Endothelial cell of umbilical vein (primary cell): Measurements from ENCODE around the gene TMEM269. TPM values are rescaled to one million over a fixed set of nuclear protein-coding genes. Genes with fewer than 3 reads are reported as not detected.
A peak's percentile ranks its signal among the peaks of the same experiment; 100 is the strongest.

Source experiments
- BruUV-seq: library from RNA; stranded (reverse); fragments of 400-500 nt; replicated peaks from 2 replicates; lab custom pipeline; 2021; lab: Mats Ljungman, UMichigan
- CTCF ChIA-PET: fragments of 300-600, 350-600 bp; sonication (Branson Sonifier 250); formaldehyde crosslinking; loops from one replicate; lab custom pipeline; 2021; ENCODE audit warnings: antibody characterized with exemption, inconsistent platforms; lab: Charles Lee
- POLR2A ChIA-PET: fragments of 300-600, 350-600 bp; sonication (Branson Sonifier 250); formaldehyde crosslinking; loops from one replicate; lab custom pipeline; 2021; ENCODE audit warnings: antibody characterized with exemption, inconsistent platforms; lab: Charles Lee
- DNase-seq: peaks from one replicate; pipeline ENCODE4 v3.0.0-alpha.2; 2011; ENCODE audit warnings: low read depth, low spot score
- FAIRE-seq: peaks from 2 replicates; lab custom pipeline; 2011; peaks lifted over from hg19 to GRCh38; lab: Jason Lieb, UNC
- H2AFZ ChIP-seq: 2 replicates; pipeline ENCODE4 v1.6.0; 2012; ENCODE audit warnings: low read depth, low read length, control low read depth, inconsistent platforms
- H3K27ac ChIP-seq: 2 replicates; pipeline ENCODE4 v1.5.1; 2011; ENCODE audit warnings: low read depth, mild to moderate bottlenecking, control low read depth, low read length, moderate library complexity; ENCODE audit not compliant: insufficient read depth
- H3K27me3 ChIP-seq, 2 experiments: 2 replicates each; pipeline versions ENCODE4 v1.6.0 to v1.6.1; 2011; ENCODE audit warnings: low read length in 2 of 2, mixed read lengths in 1 of 2; ENCODE audit not compliant: control insufficient read depth in 2 of 2, insufficient read depth in 2 of 2
- H3K36me3 ChIP-seq, 2 experiments: 2 replicates in 1 of 2; 3 replicates in 1 of 2; pipeline ENCODE4 v1.5.1; 2011; ENCODE audit warnings: low read length in 2 of 2, mild to moderate bottlenecking in 1 of 2, moderate library complexity in 1 of 2; ENCODE audit not compliant: control insufficient read depth in 2 of 2, insufficient read depth in 2 of 2; ENCODE audit errors: extremely low read depth in 1 of 2
- H3K4me1 ChIP-seq: 3 replicates; pipeline ENCODE4 v1.5.1; 2011; ENCODE audit warnings: mild to moderate bottlenecking, low read length; ENCODE audit not compliant: control insufficient read depth, insufficient read depth; ENCODE audit errors: extremely low read depth
- H3K4me2 ChIP-seq: 2 replicates; pipeline ENCODE4 v1.6.1; 2011; ENCODE audit warnings: low read length, control low read depth, mixed read lengths; ENCODE audit not compliant: insufficient read depth
- H3K4me3 ChIP-seq, 3 experiments: fragments of 200-600 bp in 1 of 3; sonication (generic), shearing (Covaris generic) in 1 of 3; replicated peaks in 1 of 3; 2 replicates each; pipeline ENCODE4 v1.5.1; 2011 to 2016; ENCODE audit warnings: control low read depth in 3 of 3, low read length in 3 of 3, mild to moderate bottlenecking in 2 of 3, inconsistent platforms in 1 of 3, low read depth in 1 of 3, moderate library complexity in 1 of 3; ENCODE audit not compliant: insufficient read depth in 1 of 3
- H3K79me2 ChIP-seq: 2 replicates; pipeline ENCODE4 v1.6.0; 2012; ENCODE audit warnings: low read length, inconsistent platforms; ENCODE audit not compliant: control insufficient read depth, insufficient read depth
- H3K9ac ChIP-seq: replicated peaks from 2 replicates; pipeline ENCODE3; 2011; ENCODE audit warnings: low read length, control low read depth; ENCODE audit not compliant: insufficient read depth; ENCODE audit errors: extremely low read depth
- H3K9me1 ChIP-seq: replicated peaks from 3 replicates; pipeline ENCODE4 v1.6.0; 2011; ENCODE audit warnings: mild to moderate bottlenecking, low read length; ENCODE audit not compliant: control insufficient read depth, insufficient read depth; ENCODE audit errors: extremely low read depth
- H3K9me3 ChIP-seq: replicated peaks from 2 replicates; pipeline ENCODE4 v1.5.1; 2012; ENCODE audit warnings: low read length, inconsistent platforms; ENCODE audit not compliant: control insufficient read depth, insufficient read depth
- H4K20me1 ChIP-seq: replicated peaks from 2 replicates; pipeline ENCODE3; 2011; ENCODE audit warnings: mild to moderate bottlenecking, low read length; ENCODE audit not compliant: control insufficient read depth, insufficient read depth; ENCODE audit errors: extremely low read depth
- EZH2 ChIP-seq: IDR thresholded peaks from 2 replicates; pipeline ENCODE4 v1.6.1; 2012; ENCODE audit warnings: borderline replicate concordance, low read depth, mild to moderate bottlenecking, moderate library complexity, low read length, inconsistent platforms; ENCODE audit not compliant: severe bottlenecking
- FOS ChIP-seq: IDR thresholded peaks from 2 replicates; pipeline ENCODE4 v1.6.1; 2011; ENCODE audit warnings: mild to moderate bottlenecking, low read length, moderate library complexity, borderline replicate concordance; ENCODE audit not compliant: insufficient read depth
- GATA2 ChIP-seq: IDR thresholded peaks from 2 replicates; pipeline ENCODE4 v1.7.0; 2011; ENCODE audit warnings: low read depth, mild to moderate bottlenecking, moderate library complexity, mixed read lengths, low read length; ENCODE audit not compliant: insufficient read length, insufficient read depth
- JUN ChIP-seq: IDR thresholded peaks from 2 replicates; pipeline ENCODE4 v1.6.1; 2011; ENCODE audit warnings: borderline replicate concordance, low read depth; ENCODE audit not compliant: insufficient read length, insufficient read depth
- MYC ChIP-seq: IDR thresholded peaks from one replicate; pipeline ENCODE4 v1.6.1; 2011; ENCODE audit warnings: mild to moderate bottlenecking, low read depth, low read length
- POLR2A ChIP-seq: IDR thresholded peaks from 2 replicates; pipeline ENCODE4 v1.6.1; 2012; ENCODE audit warnings: low read depth, mild to moderate bottlenecking, control low read depth, low read length
- POLR2AphosphoS5 ChIP-seq: IDR thresholded peaks from 2 replicates; pipeline ENCODE4 v1.6.1; 2012; ENCODE audit warnings: low read depth, mild to moderate bottlenecking, control low read depth, low read length, moderate library complexity; ENCODE audit not compliant: insufficient read depth
- dilution Hi-C: fragments of 300-500 bp; cut with MboI; formaldehyde crosslinking; loops from one replicate; pipeline ENCODE4 v1.15.0; 2019; ENCODE audit warnings: low sequenced_read_pairs; ENCODE audit not compliant: extremely low pct_ligation_motif_present
- intact Hi-C: fragments of 100-400 bp; cut with micrococcal nuclease; formaldehyde crosslinking; loops from one replicate; pipeline ENCODE4 v1.10.0; 2022
- polyA plus RNA-seq, 4 experiments: library from polyadenylated mRNA; depleted of rRNA in 3 of 4; stranded (reverse) in 3 of 4; unstranded in 1 of 4; fragments of >200 nt; gene quantifications; 2 replicates each; pipeline versions ENCODE4 v1.2.1 to v1.2.3, GENCODE V29; 2011 to 2012; ENCODE audit warnings: missing spikeins in 1 of 4
- total RNA-seq: library from RNA; stranded (reverse); gene quantifications from 2 replicates; pipeline ENCODE4 v1.2.3, GENCODE V29; 2021
- TF ChIP-seq, protein P1 (sequence below), 2 donors: IDR thresholded peaks; 1 replicate in 1 of 2; 2 replicates in 1 of 2; pipeline ENCODE4 v1.5.1; 2011; ENCODE audit warnings: low read length in 2 of 2, mild to moderate bottlenecking in 2 of 2, moderate library complexity in 2 of 2, control low read depth in 1 of 2, inconsistent platforms in 1 of 2, low read depth in 1 of 2; ENCODE audit not compliant: insufficient read depth in 1 of 2; ENCODE audit errors: extremely low read depth in 1 of 2
- TF ChIP-seq, protein P2 (sequence below): IDR thresholded peaks from 2 replicates; pipeline ENCODE4 v1.6.1; 2011; ENCODE audit not compliant: insufficient read depth, insufficient read length

The TMEM269 gene
- total and polyA plus RNA-seq, 2 donors (not counting 3 experiments of a cell fraction or from before 2014, with no cell fraction given): 0.03 TPM; not detected in 1

DNA sequence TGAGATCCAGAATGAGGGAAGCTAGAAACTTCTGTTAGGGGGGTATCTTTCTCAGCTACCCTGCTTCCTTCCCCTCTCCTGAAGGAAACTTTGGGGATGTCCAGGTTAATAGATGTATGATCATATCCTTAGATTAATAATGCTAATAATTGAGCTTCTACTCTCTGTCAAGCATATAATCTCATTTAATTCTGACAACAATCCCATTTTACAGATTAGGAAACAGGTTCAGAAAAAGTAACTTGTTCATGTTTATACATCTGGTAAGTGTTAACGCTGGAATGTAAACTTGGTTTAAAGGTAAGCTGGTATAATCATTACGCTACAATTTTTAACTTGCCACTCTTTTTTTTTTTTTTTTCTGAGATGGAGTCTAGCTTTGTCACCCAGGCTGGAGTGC, 1.7 kb upstream of the TMEM269 start:
- POLR2A ChIA-PET: no interaction called here
- no TSS peak for BruUV-seq
- DNase-seq: no peak
- Histone ChIP-seq H4K20me1 (no peaks in the 10 kb centered on the region), H3K27ac (no peak overlapping the region), H3K9ac (no peak overlapping the region), H3K9me3 (no peaks in the 10 kb centered on the region), H3K4me1 (peaks cover 8% of the 10 kb centered on the region), H3K9me1 (no peaks in the 10 kb centered on the region), H3K4me2 (no peak overlapping the region), H3K36me3 (peaks cover 0 to 2% of the 10 kb centered on the region in 2 experiments), H3K79me2 (no peaks in the 10 kb centered on the region), H2AFZ (no peak overlapping the region), H3K4me3 (no peak overlapping the region), H3K27me3 (no peaks in the 10 kb centered on the region)
- dilution Hi-C loops: no loop called here
- CTCF ChIA-PET: interaction anchor here (1.0 to 5.0 kb wide), 5 partner anchors 16 to 290 kb away, joined by 3 to 28 read pairs (median 7); partner anchors contain the start of genes C1orf50 and P3H1
- no peak for FAIRE-seq
- TF ChIP-seq, protein P1, sequence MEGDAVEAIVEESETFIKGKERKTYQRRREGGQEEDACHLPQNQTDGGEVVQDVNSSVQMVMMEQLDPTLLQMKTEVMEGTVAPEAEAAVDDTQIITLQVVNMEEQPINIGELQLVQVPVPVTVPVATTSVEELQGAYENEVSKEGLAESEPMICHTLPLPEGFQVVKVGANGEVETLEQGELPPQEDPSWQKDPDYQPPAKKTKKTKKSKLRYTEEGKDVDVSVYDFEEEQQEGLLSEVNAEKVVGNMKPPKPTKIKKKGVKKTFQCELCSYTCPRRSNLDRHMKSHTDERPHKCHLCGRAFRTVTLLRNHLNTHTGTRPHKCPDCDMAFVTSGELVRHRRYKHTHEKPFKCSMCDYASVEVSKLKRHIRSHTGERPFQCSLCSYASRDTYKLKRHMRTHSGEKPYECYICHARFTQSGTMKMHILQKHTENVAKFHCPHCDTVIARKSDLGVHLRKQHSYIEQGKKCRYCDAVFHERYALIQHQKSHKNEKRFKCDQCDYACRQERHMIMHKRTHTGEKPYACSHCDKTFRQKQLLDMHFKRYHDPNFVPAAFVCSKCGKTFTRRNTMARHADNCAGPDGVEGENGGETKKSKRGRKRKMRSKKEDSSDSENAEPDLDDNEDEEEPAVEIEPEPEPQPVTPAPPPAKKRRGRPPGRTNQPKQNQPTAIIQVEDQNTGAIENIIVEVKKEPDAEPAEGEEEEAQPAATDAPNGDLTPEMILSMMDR (IDR thresholded peaks at IDR 0.05; ENCODE audit: extremely low read depth in 1 of 2, insufficient read depth in 1 of 2, low read depth in 1 of 2, low read length in 2 of 2): no peak
- TF ChIP-seq POLR2AphosphoS5 (no peak), POLR2A (no peak)
- TF ChIP-seq, protein P2, sequence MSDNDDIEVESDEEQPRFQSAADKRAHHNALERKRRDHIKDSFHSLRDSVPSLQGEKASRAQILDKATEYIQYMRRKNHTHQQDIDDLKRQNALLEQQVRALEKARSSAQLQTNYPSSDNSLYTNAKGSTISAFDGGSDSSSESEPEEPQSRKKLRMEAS: no peak
- intact Hi-C loops: no loop called here

DNA sequence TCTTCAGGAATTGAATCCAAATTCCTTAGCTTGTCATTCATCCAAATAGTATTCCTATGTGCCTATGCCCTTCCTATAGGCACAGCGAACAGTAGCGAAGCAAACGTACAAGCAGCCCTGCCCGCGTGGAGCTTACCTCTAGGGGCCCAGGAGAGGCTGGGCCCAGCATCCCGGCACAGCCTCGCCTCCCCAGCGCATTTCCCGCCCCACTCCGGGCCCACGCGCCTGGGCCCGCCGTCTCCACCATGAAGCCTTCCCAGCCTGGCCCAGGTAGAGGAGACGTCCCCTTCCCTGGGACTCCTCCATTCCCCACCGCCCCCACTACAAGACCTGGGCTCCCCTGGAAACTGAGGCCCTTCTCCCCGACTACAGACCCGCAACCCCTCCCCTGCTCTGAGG, 245 bp upstream of the TMEM269 start:
- POLR2A ChIA-PET: interaction anchor here (1.3 kb wide), 1 partner anchor 33 kb away, joined by 3 read pairs; the partner anchor contains the start of gene SVBP

More for the DNA sequence above, 245 bp upstream of the TMEM269 start:
- H3K36me3 ChIP-seq: peaks cover 0 to 2% of the 10 kb centered on the region in 2 experiments
- DNase-seq (no peak), FAIRE-seq (no peak)
- dilution Hi-C loops (no loop called here), intact Hi-C loops (loop anchor here (2.0 kb wide), 1 partner anchor 32 kb away; the partner anchor contains the start of genes ERMAP and SVBP)
- H3K9me1 ChIP-seq: no peaks in the 10 kb centered on the region
- no peaks in the 10 kb centered on the region for H3K9me3 ChIP-seq
- no peaks in the 10 kb centered on the region for H4K20me1 ChIP-seq
- H3K9ac ChIP-seq: no peak overlapping the region
- H3K4me3 ChIP-seq: no peak overlapping the region
- CTCF ChIA-PET: interaction anchor here (1.0 to 5.0 kb wide), 5 partner anchors 18 to 289 kb away, joined by 3 to 28 read pairs (median 7); partner anchors contain the start of gene ZNF691
- H3K27me3 ChIP-seq: no peaks in the 10 kb centered on the region
- peaks cover 8% of the 10 kb centered on the region for H3K4me1 ChIP-seq
- BruUV-seq: no TSS peak
- no peak overlapping the region for H3K4me2 ChIP-seq
- TF ChIP-seq EZH2 (no peak), POLR2AphosphoS5 (no peak), MYC (no peak), POLR2A (no peak), GATA2 (no peak), JUN (no peak), FOS (no peak)
- TF ChIP-seq, protein P1 (IDR thresholded peaks at IDR 0.05; ENCODE audit: extremely low read depth in 1 of 2, insufficient read depth in 1 of 2, low read depth in 1 of 2, low read length in 2 of 2): no peak
- TF ChIP-seq, protein P2: no peak
- H3K79me2 ChIP-seq: no peaks in the 10 kb centered on the region
- no peak overlapping the region for H3K27ac ChIP-seq
- H2AFZ ChIP-seq: peak overlapping the region; percentile 88
